HCT116 (cell line): ENCODE results near the gene PERCC1. TPM values are rescaled to one million over a fixed set of nuclear protein-coding genes. Genes with fewer than 3 reads are reported as not detected.

Experiments used
- ATAC-seq: fragments of 200-7000 bp; cut with Tn5 transposase; 2 replicates; pipeline ENCODE4 v1.9.1; 2020; ENCODE audit warnings: mild to moderate bottlenecking, moderate library complexity
- BruUV-seq: library from RNA; stranded (reverse); fragments of 400-500 nt; replicated peaks from 2 replicates; lab custom pipeline; 2021; lab: Mats Ljungman, UMichigan
- CTCF ChIA-PET: fragments of 300-600 bp; sonication (Branson Sonifier 250); formaldehyde crosslinking; loops from one replicate; lab custom pipeline; 2021; ENCODE audit warnings: antibody characterized with exemption; lab: Charles Lee
- POLR2A ChIA-PET: fragments of 300-600, 350-600 bp; sonication (Branson Sonifier 250); formaldehyde crosslinking; loops from one replicate; lab custom pipeline; 2021; ENCODE audit warnings: antibody characterized with exemption; lab: Charles Lee
- RAD21 ChIA-PET, 2 experiments: fragments of 300-600 bp; sonication (Branson Sonifier 250); formaldehyde crosslinking; loops; one replicate each; lab custom pipeline; 2023; ENCODE audit warnings: low total read pairs in 2 of 2; ENCODE audit not compliant: uncharacterized antibody in 2 of 2, unreplicated experiment in 2 of 2, low non-redundant PET in 1 of 2; lab: Charles Lee
- DNase-seq: peaks from one replicate; pipeline ENCODE4 v3.0.0-alpha.2; 2010; ENCODE audit warnings: low read depth, low spot score
- H2AFZ ChIP-seq: fragments of 200-600 bp; shearing (Covaris generic), sonication (generic); 2 replicates; pipeline ENCODE4 v1.6.1; 2017; ENCODE audit warnings: low read depth, mixed run types, mixed read lengths, antibody characterized with exemption, low read length; ENCODE audit not compliant: poor library complexity, severe bottlenecking
- H3K27ac ChIP-seq: 2 replicates; pipeline ENCODE4 v1.5.1; 2012; ENCODE audit warnings: low read depth, low read length
- H3K27me3 ChIP-seq: fragments of 200-600 bp; sonication (generic); 2 replicates; pipeline ENCODE4 v1.6.1; 2016; ENCODE audit warnings: mixed run types, low read length, mixed read lengths; ENCODE audit not compliant: insufficient read depth
- H3K36me3 ChIP-seq, 2 experiments: fragments of 200-500 bp in 1 of 2; fragments of 200-600 bp in 1 of 2; sonication (Bioruptor generic) in 1 of 2; sonication (generic) in 1 of 2; 2 replicates each; pipeline versions ENCODE4 v1.5.1 to v1.6.1; 2014 to 2016; ENCODE audit warnings: low read length in 2 of 2, inconsistent platforms in 1 of 2, mixed read lengths in 1 of 2, mixed run types in 1 of 2; ENCODE audit not compliant: insufficient read depth in 2 of 2, control insufficient read depth in 1 of 2
- H3K4me1 ChIP-seq, 2 experiments: fragments of 200-600 bp in 1 of 2; sonication (generic) in 1 of 2; 2 replicates each; pipeline versions ENCODE4 v1.5.1 to v1.6.1; 2012 to 2017; ENCODE audit warnings: low read length in 2 of 2, inconsistent platforms in 1 of 2, mild to moderate bottlenecking in 1 of 2, mixed read lengths in 1 of 2, mixed run types in 1 of 2, moderate library complexity in 1 of 2; ENCODE audit not compliant: insufficient read depth in 2 of 2, control insufficient read depth in 1 of 2
- H3K4me2 ChIP-seq: fragments of 200-600 bp; sonication (generic); 2 replicates; pipeline ENCODE4 v1.6.1; 2017; ENCODE audit warnings: mixed run types, low read length, mixed read lengths
- H3K4me3 ChIP-seq, 2 experiments: fragments of 200-600 bp in 1 of 2; sonication (generic) in 1 of 2; replicated peaks in 1 of 2; 2 replicates each; pipeline ENCODE4 v1.5.1; 2011 to 2016; ENCODE audit warnings: low read length in 2 of 2, control low read depth in 1 of 2, low read depth in 1 of 2, mild to moderate bottlenecking in 1 of 2, mixed read lengths in 1 of 2, mixed run types in 1 of 2
- H3K79me2 ChIP-seq: fragments of 200-600 bp; sonication (generic); 2 replicates; pipeline ENCODE4 v1.6.1; 2017; ENCODE audit warnings: mild to moderate bottlenecking, mixed run types, low read length, moderate library complexity, mixed read lengths; ENCODE audit not compliant: insufficient read depth
- H3K9ac ChIP-seq: fragments of 200-600 bp; sonication (generic); 2 replicates; pipeline ENCODE4 v1.6.1; 2016; ENCODE audit warnings: low read length, mixed read lengths
- H3K9me2 ChIP-seq: fragments of 200-600 bp; sonication (generic), shearing (Covaris generic); 2 replicates; pipeline ENCODE4 v1.6.1; 2017; ENCODE audit warnings: mixed run types, mild to moderate bottlenecking, moderate library complexity; ENCODE audit not compliant: insufficient read depth
- H3K9me3 ChIP-seq, 2 experiments: fragments of 200-500 bp in 1 of 2; fragments of 200-600 bp in 1 of 2; sonication (Bioruptor generic) in 1 of 2; sonication (generic) in 1 of 2; 2 replicates each; pipeline ENCODE4 v1.6.1; 2014 to 2017; ENCODE audit warnings: low read length in 2 of 2, mixed read lengths in 2 of 2, inconsistent platforms in 1 of 2, low read depth in 1 of 2, mild to moderate bottlenecking in 1 of 2, mixed run types in 1 of 2, moderate library complexity in 1 of 2; ENCODE audit not compliant: control insufficient read depth in 1 of 2, insufficient read depth in 1 of 2
- H4K20me1 ChIP-seq: fragments of 200-600 bp; sonication (generic), shearing (Covaris generic); 2 replicates; pipeline ENCODE4 v1.6.1; 2017; ENCODE audit warnings: mixed run types, mild to moderate bottlenecking, moderate library complexity; ENCODE audit not compliant: insufficient read depth
- ATF3 ChIP-seq: IDR thresholded peaks from 2 replicates; pipeline ENCODE4 v1.6.1; 2012
- CTCF ChIP-seq, 3 experiments: fragments of 200-600 bp in 1 of 3; sonication (generic) in 1 of 3; IDR thresholded peaks in 2 of 3; conservative IDR thresholded peaks in 1 of 3; 2 replicates each; pipeline ENCODE4 v1.5.1; 2012 to 2017; ENCODE audit warnings: low read depth in 2 of 3, low read length in 2 of 3, antibody characterized with exemption in 1 of 3, borderline replicate concordance in 1 of 3, control low read depth in 1 of 3, mild to moderate bottlenecking in 1 of 3, mixed read lengths in 1 of 3, mixed run types in 1 of 3, moderate library complexity in 1 of 3; ENCODE audit not compliant: insufficient read depth in 1 of 3
- ELF1 ChIP-seq: IDR thresholded peaks from 2 replicates; pipeline ENCODE4 v1.6.1; 2012; ENCODE audit warnings: low read depth, borderline replicate concordance
- EZH2phosphoT487 ChIP-seq: fragments of 200-600 bp; IDR thresholded peaks from 2 replicates; pipeline ENCODE4 v1.6.1; 2018; ENCODE audit warnings: antibody characterized with exemption, borderline replicate concordance
- JUND ChIP-seq: IDR thresholded peaks from 2 replicates; pipeline ENCODE4 v1.6.1; 2012
- RAD21 ChIP-seq: IDR thresholded peaks from 2 replicates; pipeline ENCODE4 v1.6.1; 2012; ENCODE audit warnings: low read depth, mild to moderate bottlenecking
- REST ChIP-seq: IDR thresholded peaks from 2 replicates; pipeline ENCODE4 v1.6.1; 2012; ENCODE audit warnings: low read depth
- SP1 ChIP-seq: IDR thresholded peaks from 2 replicates; pipeline ENCODE4 v1.6.1; 2012; ENCODE audit warnings: low read depth
- TCF7L2 ChIP-seq: IDR thresholded peaks from 2 replicates; pipeline ENCODE4 v1.7.0; 2011; ENCODE audit warnings: borderline replicate concordance, inconsistent platforms; ENCODE audit not compliant: insufficient read depth, insufficient read length; ENCODE audit errors: extremely low read depth
- ZBTB33 ChIP-seq: IDR thresholded peaks from 2 replicates; pipeline ENCODE4 v1.6.1; 2011; ENCODE audit warnings: mild to moderate bottlenecking, low read length, moderate library complexity; ENCODE audit not compliant: insufficient replicate concordance; ENCODE audit errors: extremely low read depth
- ZFX ChIP-seq: fragments of 450-650 bp; IDR thresholded peaks from 2 replicates; pipeline ENCODE4 v1.6.1; 2017
- intact Hi-C: fragments of 100-400 bp; cut with micrococcal nuclease; formaldehyde crosslinking; loops from 2 replicates; pipeline ENCODE4 v1.10.0; 2022
- total RNA-seq: library from RNA; stranded (reverse); gene quantifications from one replicate; pipeline ENCODE4 v1.2.1, GENCODE V29; 2021; ENCODE audit not compliant: unreplicated experiment

PERCC1 gene
- total RNA-seq, 1 experiment from 2014 or later: not detected

- Histone ChIP-seq H3K9me3 (no peaks in the 10 kb centered on the region), H3K36me3 (no peaks in the 10 kb centered on the region), H3K9me2 (no peaks in the 10 kb centered on the region), H2AFZ (no peak overlapping the region), H3K4me1 (peaks cover 0 to 12% of the 10 kb centered on the region in 2 experiments; a peak in 2 of 4 replicates), H4K20me1 (no peaks in the 10 kb centered on the region), H3K4me2 (no peak overlapping the region), H3K4me3 (no peak overlapping the region), H3K27ac (no peak overlapping the region), H3K27me3 (no peaks in the 10 kb centered on the region), H3K9ac (no peak overlapping the region), H3K79me2 (no peaks in the 10 kb centered on the region)
- ChIA-PET RAD21 (no interaction called here), POLR2A (no interaction called here), CTCF (no interaction called here)
- TF ChIP-seq TCF7L2 (no peak), ATF3 (no peak), ZFX (no peak)
- ATAC-seq (no peak), DNase-seq (no peak)
- intact Hi-C loops: no loop called here
- no TSS peak for BruUV-seq
Observed at GRCh38 chr16:1432388-1433262, 1.7 kb downstream of the PERCC1 start.

GRCh38 chr16:1433263-1433560 lies 2.3 kb downstream of the PERCC1 start:
- no peaks in the 10 kb centered on the region for H3K9me3 ChIP-seq
- DNase-seq: no peak
- intact Hi-C loops: no loop called here
- CTCF ChIA-PET: no interaction called here
- no peaks in the 10 kb centered on the region for H3K79me2 ChIP-seq
- POLR2A ChIA-PET: no interaction called here
- peaks cover 0 to 11% of the 10 kb centered on the region in 2 experiments; a peak in 2 of 4 replicates for H3K4me1 ChIP-seq
- RAD21 ChIA-PET: no interaction called here
- no peak overlapping the region for H3K4me2 ChIP-seq
- no peak overlapping the region for H2AFZ ChIP-seq
- H3K9me2 ChIP-seq: no peaks in the 10 kb centered on the region
- H4K20me1 ChIP-seq: no peaks in the 10 kb centered on the region
- no peak overlapping the region for H3K9ac ChIP-seq
- no peak for ATAC-seq
- BruUV-seq: no TSS peak
- no peak overlapping the region for H3K4me3 ChIP-seq
- H3K36me3 ChIP-seq: no peaks in the 10 kb centered on the region
- no peaks in the 10 kb centered on the region for H3K27me3 ChIP-seq
- H3K27ac ChIP-seq: no peak overlapping the region
- no peak for TF ChIP-seq CTCF (IDR thresholded peaks at IDR 0.05 in 2 of 3, conservative IDR thresholded peaks at IDR 0.05 in 1 of 3; ENCODE audit: borderline replicate concordance in 1 of 3, insufficient read depth in 1 of 3, low read depth in 2 of 3, low read length in 2 of 3)
- TF ChIP-seq REST: no peak
- TF ChIP-seq ELF1: no peak
- no peak for TF ChIP-seq ZBTB33
- TF ChIP-seq JUND: no peak
- TF ChIP-seq RAD21: no peak
- no peak for TF ChIP-seq EZH2phosphoT487
- no peak for TF ChIP-seq SP1
- no peak for TF ChIP-seq ZFX
